HG03103 (cell line): ENCODE data around the gene LINC00305.

Experiments
- ATAC-seq: cut with Tn5 transposase; IDR thresholded peaks from one replicate; pipeline ENCODE4 v1.9.1; 2021; ENCODE audit warnings: low read depth; ENCODE audit not compliant: unreplicated experiment

Gene LINC00305

DNA sequence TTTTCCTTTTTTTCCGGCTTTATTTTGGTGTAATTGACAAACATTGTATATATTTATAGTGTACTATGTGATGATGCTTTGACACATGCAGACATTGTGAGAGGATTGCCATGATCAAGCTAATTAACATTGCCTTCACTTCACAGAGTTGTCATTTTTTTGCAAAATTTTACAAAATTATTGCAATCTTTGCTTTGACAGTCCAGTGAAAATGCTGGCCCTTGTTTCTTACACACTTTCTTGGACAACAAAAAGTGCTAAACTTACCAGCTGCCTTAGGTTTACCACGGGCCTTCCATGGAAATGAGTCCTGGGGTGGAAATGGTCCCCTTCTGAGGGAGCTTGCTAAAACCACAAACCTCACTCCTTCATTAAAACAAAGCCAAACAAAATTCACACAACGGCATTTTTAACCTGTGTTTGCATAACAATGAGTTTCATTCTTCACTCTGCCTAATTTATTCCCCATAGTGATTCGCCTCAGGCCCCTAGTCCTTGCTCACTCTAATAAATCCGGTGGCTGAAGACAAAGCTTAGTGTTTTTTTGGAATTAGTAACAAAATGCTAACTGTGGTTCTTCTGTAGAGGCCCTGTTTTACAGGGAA lies 32.2 kb downstream of the LINC00305 start:
- ATAC-seq, result no peak

DNA sequence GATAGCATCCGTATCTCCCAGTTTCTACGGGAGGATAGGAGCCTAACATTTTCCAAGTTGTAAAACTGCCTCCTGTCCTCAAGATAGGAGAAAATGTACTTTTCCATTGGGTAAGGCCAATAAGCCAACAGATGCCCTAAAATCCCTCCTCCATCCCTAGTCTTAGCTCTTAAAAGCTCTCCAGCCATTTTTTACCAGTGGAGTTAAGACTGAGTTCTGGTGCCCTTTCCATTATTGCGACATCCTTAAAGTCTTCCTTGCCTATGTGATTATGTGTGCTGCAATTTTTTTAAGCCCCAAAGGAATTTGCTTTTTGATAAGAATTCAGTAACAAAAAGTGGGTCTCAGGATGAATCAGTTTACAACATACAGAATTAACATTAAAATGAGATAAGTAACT lies 33.0 kb downstream of the LINC00305 start:
- ATAC-seq, result no peak

DNA sequence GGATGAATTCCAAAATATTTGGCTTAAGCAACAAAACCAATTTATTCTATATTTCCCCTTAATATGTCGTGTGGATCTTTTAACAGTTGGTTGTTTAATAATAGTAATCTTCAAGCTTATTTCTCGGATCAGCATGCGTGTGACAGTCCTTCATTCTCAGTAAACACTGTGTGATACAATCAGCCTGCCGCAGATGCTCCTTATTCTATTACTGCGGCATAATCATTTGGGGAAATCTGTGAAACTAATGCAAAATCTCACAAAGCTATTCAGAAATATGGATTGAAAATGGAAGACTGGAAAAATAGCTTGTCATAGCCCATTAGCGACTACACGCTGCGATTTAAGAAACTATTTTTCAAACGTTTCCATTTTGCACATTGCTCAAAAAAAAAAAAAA lies 36.9 kb downstream of the LINC00305 start:
- no peak for ATAC-seq

DNA sequence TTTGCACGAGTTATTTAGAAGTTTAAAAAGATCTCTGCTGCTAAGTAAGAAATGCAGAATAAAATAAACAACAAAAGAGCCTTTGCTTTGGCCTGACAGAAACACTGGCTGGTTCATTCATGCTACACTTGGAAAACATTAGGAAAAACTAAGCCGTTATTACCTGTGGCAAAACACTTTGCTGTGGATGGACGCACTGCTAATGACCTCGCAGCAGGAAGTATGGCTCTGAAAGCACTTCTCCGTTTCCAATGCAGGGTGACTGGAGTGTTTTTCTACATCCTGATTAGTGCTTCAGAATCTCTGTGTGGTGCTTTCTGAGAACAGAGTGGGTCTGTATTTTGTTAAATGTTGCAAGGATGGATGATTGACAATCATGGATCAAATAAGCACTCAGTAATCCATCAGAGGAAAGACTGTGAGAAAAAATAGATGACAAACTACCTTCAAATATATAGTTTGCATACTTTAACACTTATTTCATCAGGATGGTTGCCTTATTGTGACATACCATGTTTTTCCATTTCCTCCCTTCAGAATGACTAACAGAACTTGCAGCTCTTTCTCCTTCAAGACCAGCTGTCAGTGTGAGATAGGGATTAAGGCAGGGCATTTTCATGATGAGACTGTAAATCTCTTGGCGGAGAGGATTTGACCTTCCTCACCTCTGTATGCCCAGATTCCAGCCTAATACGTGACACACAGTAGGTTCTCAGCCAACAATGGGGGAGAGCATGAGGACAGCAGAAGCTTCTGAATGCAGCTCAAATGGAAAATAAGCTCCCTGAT lies 38.0 kb downstream of the LINC00305 start:
- no peak for ATAC-seq

DNA sequence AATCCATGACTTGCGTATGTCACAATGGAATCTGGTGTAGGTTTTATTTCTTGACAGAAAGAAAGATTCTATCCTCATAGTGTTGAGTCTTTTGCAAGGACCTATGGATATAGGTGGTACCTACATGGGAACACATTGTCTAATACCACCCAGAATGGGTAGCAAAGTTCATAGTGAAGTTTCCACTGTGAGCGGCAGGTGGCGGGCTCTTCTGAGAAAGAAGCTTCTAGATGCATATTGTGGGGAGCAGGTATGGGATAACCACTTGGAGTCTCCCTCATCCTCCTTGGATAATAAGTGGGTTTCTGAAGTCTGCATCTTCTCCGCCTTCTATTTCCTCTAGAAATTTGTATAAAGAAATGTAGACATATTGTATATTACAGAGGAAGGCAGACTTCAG lies 44.9 kb downstream of the LINC00305 start:
- ATAC-seq, result no peak

DNA sequence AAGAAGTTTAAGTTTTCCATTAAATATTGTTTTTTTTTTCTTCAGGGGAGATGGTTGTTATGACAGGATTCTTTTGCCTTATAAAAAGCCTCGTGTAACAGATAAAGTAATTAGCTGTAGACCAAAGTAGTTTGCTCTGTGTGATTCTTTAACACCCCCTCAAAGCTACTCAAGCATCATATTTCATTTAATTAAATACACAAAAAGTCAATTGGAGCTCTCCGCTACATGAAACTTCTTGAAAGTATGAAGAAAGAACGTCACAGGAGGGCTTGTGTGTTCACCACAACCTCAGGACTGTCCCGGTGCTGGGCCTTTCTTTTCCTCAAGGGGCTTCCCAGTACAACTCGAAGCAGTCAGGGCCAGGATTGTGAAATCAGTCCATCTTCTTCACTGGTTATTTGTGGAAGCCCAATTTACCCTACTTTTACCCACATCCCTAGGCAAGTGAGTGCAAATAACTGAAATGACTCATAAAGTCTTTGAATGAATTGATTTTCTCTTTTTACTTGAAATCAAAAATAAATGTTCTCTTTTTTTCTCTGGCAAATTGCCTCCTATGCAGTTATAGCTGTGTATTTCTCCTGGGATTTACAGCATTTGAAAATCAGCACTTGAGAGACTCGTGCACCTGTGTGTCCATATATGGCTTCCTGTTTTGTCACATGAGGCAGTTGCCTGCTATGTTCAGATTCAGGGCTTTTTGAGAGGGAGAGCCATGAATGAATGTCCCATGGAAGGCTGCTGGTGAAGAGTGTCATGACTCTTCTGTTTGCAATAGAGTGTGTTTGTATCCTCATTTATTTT lies 48.6 kb downstream of the LINC00305 start:
- no peak for ATAC-seq

DNA sequence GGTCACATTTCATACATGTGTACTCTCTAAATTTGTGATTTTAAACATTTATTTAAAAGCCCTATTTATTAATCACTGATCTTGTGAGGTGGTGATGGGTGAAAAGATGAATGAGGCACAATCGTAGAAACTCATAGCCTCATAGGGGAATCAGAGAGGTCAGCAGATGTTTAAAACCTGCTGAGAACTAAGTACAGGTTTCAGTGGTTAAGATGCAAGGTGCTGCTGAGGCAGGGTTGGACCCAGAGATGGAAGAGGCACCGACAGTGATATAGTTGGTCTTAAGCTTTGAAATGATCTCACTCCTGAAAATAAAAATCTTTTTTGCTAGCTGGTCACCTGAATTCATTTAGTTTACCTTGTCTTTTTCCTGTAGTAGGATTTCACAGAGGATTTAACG lies 49.6 kb downstream of the LINC00305 start:
- no peak for ATAC-seq

DNA sequence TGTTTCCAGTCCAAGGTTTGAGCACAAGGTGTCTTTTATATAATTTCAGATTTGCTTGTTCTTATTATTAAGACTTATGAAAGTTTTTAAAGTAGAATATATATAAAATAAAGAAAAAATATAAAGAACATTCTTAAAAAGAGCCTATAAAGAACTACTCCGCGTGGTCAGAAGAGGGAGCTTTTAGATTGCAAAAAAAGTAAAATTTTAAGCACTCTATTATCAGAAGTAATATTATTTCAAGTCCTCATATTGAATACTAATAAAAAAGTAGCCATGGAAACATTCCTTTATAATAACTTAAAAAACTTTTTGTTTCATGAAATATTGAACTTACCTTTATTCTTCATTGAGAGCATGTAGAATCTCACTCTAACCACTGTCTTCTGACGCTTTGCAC lies 51.4 kb downstream of the LINC00305 start:
- ATAC-seq, result no peak

DNA sequence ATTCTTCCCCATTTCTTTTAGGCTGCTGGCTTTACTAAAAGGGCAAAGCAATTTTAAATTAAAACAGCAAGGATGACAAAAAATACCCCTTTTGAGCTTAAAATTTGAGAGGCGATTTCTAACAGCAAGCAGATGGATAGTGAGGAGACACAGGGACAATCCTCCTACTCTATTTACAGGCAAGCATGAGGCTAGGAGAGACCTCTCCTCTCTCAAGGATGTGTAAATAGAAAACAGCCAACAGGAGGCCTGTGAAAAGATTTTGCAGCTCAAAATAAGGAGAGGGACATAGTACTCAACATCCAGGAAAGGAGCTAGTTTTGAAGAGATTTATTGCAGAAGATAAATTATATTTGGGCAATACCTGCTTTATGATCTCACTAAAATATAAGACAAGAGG lies 53.8 kb downstream of the LINC00305 start:
- no peak for ATAC-seq

DNA sequence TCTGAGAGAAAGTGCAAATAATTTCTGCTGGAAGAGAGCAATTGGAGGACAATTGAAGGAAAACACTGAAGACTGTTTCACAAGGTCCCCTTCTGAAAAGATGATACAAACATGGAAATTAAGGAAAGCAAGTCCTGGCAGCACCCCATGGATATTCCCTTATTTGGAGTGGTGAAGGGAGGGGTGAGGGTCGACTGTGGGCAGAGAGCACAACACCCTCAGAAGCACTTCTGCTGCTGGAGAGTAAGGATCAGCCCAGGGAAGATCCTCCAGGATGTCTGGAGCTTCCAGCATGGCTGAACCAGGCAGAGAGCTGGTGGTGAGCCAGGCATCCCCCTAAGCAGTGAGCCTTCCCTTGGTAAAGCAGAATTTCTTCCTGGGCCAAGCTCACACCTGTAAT lies 54.7 kb downstream of the LINC00305 start:
- no peak for ATAC-seq

DNA sequence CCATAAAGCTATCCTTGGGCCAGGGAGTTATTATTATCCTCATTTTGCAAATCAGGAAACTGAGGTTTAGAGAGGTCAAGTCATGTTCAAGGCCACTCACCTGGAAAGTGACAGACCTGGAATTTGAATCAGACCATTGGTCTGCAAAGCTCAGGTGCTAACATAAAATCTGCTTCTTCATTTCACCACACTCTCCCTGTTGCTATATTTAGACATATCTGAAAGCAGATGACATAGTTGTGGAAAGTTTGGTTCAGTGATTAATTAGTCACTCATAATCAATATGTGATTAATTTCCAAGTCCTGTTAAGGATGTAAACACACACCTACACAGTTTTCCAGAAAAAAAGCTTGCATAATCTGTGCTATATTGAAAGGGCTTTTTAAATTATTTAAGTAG lies 57.4 kb downstream of the LINC00305 start:
- ATAC-seq, result no peak

DNA sequence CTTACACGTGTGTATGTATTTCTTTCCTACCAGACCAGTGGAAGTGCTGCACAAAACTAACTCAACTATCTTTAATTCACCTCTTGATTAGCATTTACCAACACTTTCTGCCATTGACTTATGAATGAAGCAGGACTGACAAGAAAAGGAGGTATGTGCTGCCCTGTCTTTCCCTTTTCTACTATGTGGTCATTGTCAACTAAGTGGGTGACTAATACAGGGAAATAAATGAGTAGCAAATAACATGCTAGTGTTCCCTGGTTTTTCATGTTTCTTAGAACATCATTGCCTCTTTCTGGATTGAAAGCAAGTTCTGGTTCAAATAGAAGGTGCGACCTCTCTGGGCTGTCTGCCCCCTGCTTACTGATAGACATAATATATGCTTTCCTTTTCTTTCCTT lies 58.0 kb downstream of the LINC00305 start:
- no peak for ATAC-seq

DNA sequence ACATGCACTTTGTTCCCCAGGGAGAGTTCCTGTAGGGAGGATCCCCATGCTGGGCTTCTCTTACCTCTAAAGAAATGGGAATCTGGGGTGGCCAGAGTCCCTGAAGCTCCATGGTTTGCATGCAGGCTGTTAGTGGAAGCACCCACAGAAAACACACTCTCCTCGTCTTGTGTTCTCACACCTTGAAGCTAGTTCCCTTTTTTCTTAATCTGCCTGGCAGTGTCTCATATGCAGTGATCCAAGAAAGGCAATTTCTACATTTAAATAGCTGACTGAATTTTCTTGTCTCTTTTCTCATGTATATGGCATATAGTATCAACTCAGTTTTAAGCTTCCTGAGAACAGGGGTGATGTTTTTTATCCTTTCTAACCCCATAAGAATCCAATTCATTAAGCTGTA lies 65.0 kb downstream of the LINC00305 start:
- no peak for ATAC-seq

DNA sequence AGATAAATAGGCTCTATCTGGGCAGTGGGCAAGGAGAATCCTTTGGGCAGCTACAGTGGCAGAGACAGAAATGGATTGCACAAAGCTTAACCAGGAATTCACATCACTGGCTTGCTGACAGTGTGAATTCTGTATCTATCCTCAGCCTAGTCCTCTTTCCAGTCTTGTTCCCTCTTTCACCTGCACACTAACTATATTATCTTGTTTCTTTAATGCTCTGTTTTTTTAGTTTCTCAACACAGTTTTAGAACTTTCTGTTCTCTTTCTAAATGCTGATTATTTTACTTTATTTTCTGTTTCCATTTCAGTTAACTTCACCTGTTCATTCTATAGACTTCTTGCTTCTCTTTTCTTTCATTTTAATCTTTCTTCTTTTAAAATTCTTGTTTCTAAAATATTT lies 66.4 kb downstream of the LINC00305 start:
- ATAC-seq, result no peak

DNA sequence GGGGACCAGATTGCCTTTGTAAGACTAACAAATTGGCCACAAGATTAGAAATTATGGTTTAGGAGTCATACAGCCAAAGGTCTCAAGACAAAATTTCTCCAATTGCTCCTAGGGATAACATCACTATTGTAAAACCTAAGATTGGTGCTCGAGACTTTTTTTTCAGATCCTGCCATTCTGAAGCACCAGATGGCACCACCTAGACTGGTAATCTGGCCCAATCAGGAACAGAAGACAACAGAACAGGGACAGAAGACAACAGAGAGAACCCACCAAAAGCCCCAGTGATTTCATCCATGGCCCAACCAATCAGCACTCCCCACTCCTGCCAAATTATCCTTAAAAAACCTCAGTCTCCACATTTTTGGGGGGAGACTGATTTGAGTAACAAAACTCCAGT lies 66.8 kb downstream of the LINC00305 start:
- no peak for ATAC-seq

DNA sequence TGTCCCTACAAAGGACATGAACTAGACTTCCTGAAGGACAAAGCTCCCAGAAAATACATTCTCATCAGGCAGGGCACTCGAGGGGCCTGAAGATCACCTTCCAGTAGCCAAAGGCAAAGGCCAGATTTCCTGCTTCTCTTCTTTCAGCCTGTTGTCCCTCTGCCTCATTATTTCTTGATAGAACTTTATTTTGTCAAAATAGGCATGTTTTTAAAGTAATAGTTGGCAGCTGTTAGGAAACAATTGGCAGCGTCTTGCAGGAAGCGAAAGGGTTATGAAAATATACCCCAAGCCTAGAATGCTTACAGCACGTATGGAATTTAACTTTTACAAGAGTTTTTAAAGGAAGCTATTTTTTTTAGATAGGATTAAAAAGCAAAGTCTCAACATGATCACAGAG lies 74.9 kb downstream of the LINC00305 start:
- no peak for ATAC-seq

DNA sequence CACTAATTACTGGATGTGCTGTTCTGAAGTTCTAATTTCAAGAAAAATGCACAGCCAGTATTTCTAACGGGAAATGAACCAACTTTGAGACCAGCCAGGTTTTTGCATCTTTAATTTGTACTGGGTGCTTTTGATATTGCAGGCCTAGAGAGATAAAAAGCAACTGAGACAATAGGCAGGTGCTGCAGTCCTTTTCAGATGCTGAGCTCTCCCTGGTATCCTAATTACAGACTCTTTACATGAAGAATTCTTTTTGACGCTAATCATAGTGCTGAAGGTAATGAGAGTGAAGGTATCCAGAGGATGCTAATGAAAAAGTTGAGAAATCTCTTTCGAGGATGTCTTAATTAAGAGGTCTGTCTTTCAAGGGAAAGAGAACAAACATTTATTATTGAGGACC lies 93.9 kb downstream of the LINC00305 start:
- no peak for ATAC-seq

DNA sequence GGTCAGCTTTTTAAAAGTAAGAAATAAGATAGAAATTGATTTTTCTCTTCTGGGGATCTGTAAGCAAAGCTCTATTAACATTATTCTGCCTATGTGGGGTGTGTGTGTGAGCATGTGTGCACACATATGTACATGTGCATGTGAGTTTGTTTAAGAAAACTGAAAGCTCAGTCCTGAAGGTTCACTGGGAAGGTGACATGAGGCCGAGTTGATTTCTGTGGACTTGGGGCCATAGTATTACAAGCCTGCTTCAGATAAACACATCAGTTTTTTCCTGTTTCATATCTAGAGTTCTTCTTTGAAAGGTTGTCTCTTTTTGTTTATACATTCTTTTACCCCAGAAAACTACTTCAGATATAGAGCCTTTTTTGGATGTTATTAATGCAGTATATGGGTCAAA lies 95.6 kb downstream of the LINC00305 start:
- no peak for ATAC-seq

DNA sequence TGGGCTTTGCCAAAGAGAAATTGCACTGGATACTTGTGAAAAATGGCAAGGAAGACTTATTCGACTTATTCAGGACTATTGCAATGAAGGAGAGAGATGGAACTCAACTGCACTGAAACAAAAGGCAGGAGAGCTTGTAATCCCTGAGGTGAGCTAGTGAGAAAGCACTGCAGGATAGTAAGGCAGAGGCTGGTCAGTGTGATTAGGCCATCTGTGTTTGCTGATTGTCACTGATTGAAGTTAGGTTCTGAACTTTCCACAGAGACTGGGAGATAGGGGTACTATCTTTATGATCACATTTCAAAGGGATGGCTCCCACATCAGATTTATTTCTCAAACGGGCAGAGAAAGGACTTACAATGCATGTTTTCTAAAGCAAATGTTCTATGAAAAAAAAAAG lies 96.1 kb downstream of the LINC00305 start:
- no peak for ATAC-seq

DNA sequence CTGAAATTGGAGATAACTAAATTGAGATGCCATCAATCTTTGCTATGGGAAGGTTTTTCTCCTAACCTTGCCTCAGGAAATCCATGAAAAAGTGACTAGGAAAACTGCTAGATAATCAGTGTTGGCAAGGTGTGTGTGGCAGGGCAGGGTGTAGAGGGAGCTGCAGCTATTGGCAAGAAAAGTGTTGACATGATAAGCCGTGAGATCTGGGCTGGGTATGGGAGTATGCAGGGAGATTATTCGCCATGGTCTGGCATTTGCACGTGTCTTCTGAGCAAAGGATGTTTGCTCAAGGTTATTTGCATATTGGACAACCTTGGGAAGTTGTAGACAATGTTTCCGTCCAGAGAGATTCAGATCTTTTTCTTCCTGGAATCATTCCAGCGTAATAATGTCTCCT lies 104.3 kb downstream of the LINC00305 start:
- no peak for ATAC-seq

DNA sequence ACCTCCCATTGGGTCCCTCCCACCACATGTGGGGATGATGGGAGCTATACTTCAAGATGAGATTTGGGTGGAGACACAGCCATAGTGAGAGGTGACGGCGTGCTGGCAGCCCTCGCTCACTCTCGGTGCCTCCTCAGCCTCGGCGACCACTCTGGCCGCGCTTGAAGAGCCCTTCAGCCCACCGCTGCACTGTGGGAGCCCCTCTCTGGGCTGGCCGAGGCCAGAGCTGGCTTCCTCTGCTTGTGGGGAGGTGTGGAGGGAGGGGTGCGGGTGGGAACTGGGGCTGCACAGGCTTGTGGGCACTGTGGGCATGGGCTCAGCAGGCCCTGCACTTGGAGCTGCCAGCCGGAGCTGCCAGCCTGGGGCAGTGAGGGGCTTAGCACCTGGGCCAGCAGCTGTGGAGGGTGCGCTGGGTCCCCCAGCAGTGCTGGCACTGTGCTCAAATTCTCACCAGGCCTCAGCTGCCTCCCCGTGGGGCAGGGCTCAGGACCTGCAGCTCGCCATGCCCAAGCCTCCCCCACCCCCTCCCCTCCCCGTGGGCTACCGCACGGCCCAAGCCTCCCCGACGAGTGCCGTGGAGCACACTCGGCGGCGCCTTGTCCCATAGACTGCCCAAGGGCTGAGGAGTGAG lies 106.0 kb downstream of the LINC00305 start:
- ATAC-seq, result no peak
